T-helper 1 cell treated with Interleukin-12 subunit alpha and Interleukin-12 subunit beta and Interleukin-4 antibody, amounts not matched to agents 30 ng/mL and 1 ng/mL, for 36 hours (primary cell): ENCODE results near the gene SP1. TPM values are rescaled to one million over a fixed set of nuclear protein-coding genes. Genes with fewer than 3 reads are reported as not detected.
"Not testable (repeated sequence)": the region's sequence is repeated elsewhere in the genome, so short reads cannot be mapped to it uniquely, and the experiment has no call there.

Source experiments
- intact Hi-C: fragments of 100-400 bp; cut with micrococcal nuclease; formaldehyde crosslinking; loops from one replicate; pipeline ENCODE4 v1.15.1; 2024
- total RNA-seq: library from RNA; stranded (reverse); gene quantifications from 2 replicates; pipeline ENCODE4 v1.2.3, GENCODE V29; 2022

SP1 gene
- total RNA-seq, 1 donor from 2014 or later: 75.7 TPM

DNA sequence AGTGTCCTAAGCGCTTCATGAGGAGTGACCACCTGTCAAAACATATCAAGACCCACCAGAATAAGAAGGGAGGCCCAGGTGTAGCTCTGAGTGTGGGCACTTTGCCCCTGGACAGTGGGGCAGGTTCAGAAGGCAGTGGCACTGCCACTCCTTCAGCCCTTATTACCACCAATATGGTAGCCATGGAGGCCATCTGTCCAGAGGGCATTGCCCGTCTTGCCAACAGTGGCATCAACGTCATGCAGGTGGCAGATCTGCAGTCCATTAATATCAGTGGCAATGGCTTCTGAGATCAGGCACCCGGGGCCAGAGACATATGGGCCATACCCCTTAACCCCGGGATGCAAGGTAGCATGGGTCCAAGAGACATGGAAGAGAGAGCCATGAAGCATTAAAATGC lies 31.0 kb downstream of the SP1 start:
- intact Hi-C loops: no loop called here

DNA sequence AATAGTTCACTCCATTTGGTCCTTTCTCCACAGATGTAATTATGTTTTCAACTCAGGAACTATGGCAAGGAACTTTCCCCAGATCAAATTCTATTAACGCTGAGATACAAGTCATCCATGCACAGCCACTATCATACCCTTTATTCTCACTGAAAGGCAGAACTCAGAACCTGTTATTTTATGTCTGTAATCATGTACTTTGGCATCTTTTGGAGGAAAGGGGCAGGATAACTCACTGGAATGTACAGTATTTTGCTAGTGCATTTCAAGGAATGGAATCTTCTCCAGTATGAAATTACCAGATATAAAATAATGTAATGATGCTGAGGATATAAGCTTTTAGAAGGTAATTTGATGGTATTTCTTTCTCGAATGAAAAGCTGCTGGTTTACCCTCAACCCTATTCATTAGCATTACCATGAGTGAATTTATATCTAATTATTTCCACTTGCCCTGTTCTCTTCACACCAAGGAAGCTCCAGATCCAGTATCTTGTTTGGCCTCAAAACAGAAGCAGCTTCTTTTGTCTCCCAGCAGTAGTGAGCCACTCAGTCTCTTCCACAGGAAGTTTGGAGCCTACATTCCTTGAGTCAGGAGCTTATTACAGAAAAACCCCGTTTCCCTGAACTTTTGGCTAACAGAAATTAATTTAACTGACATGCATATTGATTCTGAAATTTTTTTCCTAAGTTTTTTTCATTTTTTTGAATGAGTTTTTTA lies 33.7 kb downstream of the SP1 start:
- intact Hi-C loops: loop anchor here (2.0 kb wide), 1 partner anchor 61 kb away; no protein-coding TSS in a partner anchor

DNA sequence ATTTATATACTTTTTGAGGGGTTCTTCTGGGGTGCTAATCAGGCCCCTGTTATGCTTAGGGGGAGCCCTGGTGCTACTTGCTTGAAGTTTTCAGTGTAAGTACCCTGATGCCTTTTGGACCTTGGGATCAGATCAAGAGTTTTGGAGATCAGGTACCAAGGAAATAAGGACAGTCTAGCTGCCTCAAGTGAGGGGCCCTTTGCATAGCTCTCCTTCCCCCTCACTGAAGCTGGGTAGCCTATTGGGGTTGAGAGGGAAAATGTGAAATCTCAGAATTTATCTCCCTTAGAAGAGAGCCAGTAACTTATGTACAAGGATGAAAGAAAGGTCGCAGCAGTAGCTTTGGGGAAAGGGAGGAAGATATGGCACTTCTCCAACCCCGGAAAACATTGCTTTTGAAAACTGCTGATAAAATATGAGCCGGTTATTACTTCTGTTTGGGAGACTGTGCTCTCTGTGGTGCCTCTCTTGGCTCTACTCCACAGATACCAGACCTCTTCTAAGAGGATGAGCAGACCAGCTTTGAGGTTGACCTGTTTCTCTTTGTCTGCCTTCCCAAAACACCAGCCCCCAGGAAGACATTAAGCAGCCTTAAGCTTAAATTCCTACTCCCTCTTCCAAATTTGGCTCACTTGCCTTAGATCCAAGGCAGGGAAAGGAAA lies 34.9 kb downstream of the SP1 start:
- intact Hi-C loops: no loop called here

DNA sequence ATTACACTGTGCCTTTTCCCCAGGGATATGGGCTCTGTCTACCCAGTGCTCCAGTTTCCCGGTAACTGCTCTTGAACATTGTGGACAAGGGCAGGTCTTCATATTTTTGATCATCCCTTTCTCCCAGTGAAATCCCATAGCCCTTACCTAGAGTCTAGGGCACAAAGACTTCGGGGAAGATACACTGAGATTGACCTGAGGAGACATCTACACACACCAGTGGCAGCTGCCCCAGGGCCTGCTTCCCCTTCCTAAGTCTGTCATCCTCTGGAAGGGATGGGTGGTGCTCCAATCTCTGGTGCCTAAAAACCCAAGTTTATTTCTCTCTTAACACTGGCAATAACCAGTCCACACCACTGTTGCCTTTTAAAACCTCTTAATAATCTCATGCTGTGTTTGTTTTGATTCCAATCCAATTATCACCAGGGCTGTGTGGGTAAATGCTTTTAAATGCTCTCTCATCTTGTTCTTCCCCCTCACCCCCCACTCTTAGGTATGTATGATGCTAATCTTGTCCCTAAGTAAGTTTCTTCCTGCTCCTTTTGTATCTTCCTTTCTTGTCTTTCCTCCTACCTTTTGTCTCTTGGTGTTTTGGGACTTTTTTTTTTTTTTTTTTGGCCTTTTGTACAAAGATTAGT lies 35.9 kb downstream of the SP1 start:
- intact Hi-C loops: not testable (repeated sequence)

DNA sequence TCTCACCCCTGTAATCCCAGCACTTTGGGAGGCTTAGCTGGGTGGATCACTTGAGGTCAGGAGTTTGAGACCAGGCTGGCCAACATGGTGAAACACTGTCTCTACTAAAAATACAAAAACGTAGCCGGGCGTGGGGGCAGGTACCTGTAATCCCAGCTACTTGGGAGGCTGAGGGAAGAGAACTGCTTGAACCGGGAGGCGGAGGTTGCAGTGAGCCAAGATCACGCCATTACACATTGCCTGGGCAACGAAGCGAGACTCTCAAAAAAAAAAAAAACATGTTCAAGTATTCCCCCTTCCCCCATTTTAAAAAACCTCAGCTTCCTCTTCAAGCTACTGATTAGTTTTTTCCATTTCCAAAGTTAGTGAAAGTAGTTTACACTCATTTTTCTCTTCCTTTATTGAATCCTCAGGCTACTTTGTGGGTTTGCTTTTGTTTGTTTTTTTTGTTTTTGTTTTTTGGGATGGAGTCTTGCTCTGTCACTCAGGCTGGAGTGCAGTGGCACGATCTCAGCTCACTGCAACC lies 37.4 kb downstream of the SP1 start:
- intact Hi-C loops: not testable (repeated sequence)

DNA sequence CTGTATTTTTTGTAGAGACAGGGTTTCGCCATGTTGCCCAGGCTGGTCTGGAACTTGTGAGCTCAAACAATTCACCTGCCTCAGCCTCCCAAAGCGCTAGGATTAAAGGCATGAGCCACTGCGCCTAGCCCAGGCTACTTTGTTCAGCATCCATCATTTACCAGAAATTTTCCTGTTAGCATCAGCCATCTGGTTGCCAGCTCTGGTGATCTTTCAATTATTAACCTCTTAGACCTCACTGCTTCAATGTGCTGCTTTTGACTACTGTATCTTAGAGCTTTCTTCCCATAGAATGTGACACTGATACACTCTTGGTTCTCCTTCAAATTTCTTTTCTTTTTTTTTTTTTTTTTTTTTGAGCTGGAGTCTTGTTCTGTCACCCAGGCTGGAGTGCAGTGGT lies 38.2 kb downstream of the SP1 start:
- intact Hi-C loops: no loop called here

DNA sequence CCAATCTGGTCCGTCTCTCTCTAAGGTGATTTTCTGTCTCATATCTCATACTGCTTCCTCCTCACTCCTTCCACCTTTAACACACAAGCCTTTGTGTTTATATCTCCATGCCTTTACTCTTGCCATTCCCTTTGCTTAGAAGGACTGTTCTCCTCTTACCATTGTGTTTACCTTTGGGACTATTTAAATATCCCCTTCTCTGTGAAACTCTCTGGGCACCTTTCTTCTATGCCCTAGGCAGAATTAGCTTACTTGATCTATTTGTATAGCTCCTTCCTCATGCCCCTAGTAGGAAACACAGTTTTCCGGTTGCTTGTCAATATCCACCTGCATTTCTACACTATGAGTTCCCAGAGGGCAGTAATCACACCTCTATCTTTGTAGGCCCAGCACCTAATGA lies 39.8 kb downstream of the SP1 start:
- intact Hi-C loops: loop anchor here (2.0 to 5.0 kb wide), 4 partner anchors 73 to 202 kb away; partner anchors contain the start of gene TARBP2

DNA sequence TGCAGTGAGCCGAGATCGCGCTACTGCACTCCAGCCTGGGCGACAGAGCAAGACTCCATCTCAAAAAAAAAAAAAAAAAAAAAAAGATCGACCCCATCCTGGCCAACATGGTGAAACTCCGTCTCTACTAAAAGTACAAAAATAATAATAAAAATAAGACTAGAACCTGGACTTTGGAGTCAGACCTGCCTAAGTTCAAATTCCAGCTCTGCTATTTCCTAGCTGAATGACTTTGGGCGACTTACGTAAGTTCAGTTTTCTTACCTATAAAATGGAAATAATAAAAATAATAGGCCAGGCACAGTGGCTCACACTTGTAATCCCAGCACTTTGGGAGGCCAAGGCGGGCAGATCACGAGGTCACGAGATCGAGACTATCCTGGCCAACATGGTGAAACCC lies 42.3 kb downstream of the SP1 start:
- intact Hi-C loops: loop anchor here (5.0 kb wide), 1 partner anchor 205 kb away; no protein-coding TSS in a partner anchor

DNA sequence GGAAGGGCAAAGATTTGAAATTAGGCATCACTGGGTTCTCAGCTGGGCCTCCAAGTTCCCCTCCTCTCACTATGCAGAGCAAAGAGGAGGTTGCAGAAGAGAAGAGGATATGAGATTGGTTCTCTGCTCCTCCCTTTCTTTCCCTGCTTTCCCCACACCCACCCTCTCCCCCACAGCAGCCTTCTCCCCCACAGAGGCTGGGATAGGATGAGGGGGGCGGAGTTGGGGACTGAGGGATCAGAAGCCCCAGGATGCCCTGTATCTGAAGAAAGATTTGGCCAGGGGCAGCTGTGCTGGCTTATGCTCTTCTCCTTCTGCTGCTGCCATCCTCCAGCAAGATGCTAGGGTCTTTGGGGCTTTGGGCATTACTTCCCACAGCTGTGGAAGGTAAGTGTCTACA lies 43.6 kb downstream of the SP1 start, which contains the start of gene AMHR2:
Gene AMHR2, plus strand, starts transcription at position 259 of the 400 bp plus-strand sequence. Its CDS starts 80 bp downstream, at position 339.
- intact Hi-C loops: loop anchor here (5.0 kb wide), 1 partner anchor 206 kb away; no protein-coding TSS in a partner anchor

DNA sequence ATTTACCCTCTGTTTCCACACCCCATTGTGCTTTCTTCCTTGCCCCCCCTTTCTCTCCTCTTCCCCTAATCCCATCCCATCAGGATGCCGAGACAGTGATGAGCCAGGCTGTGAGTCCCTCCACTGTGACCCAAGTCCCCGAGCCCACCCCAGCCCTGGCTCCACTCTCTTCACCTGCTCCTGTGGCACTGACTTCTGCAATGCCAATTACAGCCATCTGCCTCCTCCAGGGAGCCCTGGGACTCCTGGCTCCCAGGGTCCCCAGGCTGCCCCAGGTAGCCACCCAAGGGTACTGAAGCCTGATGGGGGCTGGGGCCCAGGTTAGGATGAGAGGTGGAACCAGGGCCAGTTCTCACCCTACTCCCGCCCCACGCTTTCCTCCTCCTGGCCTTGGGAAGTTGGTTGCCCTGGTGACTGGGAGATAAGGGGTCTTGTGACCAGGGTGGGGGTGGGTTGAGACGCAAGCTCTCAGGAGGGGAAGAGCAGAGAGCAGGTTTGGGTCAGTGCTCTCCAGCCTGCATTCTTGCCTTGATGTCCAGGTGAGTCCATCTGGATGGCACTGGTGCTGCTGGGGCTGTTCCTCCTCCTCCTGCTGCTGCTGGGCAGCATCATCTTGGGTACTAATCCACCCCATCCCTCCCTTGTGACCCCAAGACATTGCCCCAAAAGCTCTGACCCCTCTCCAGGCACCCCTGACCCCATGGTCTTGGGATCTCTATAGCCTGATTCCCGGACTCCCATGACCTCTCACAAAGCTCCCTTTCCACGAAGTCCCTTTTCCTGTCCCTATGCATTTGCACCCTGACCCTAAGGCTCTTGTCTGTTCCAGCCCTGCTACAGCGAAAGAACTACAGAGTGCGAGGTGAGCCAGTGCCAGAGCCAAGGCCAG lies 44.9 kb downstream of the SP1 start:
- intact Hi-C loops: loop anchor here (5.0 kb wide), 1 partner anchor 208 kb away; no protein-coding TSS in a partner anchor

DNA sequence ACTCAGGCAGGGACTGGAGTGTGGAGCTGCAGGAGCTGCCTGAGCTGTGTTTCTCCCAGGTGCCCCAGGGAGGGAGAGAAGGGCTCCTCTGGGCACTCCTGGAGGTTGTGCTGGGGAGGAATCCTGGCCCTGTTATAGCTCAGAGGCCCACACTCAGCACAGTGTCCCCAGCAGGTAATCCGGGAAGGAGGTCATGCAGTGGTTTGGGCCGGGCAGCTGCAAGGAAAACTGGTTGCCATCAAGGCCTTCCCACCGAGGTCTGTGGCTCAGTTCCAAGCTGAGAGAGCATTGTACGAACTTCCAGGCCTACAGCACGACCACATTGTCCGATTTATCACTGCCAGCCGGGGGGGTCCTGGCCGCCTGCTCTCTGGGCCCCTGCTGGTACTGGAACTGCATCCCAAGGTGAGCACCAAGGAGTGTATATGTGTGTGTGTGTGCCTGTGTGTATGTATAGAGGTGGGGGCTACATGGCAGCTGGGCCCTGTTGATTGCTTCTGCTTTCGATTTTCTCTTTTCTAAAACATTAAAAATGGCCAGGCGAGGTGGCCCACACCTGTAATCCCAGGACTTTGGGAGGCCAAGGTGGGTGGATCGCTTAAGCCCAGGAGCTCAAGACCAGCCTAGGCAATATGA lies 45.7 kb downstream of the SP1 start:
- intact Hi-C loops: no loop called here

DNA sequence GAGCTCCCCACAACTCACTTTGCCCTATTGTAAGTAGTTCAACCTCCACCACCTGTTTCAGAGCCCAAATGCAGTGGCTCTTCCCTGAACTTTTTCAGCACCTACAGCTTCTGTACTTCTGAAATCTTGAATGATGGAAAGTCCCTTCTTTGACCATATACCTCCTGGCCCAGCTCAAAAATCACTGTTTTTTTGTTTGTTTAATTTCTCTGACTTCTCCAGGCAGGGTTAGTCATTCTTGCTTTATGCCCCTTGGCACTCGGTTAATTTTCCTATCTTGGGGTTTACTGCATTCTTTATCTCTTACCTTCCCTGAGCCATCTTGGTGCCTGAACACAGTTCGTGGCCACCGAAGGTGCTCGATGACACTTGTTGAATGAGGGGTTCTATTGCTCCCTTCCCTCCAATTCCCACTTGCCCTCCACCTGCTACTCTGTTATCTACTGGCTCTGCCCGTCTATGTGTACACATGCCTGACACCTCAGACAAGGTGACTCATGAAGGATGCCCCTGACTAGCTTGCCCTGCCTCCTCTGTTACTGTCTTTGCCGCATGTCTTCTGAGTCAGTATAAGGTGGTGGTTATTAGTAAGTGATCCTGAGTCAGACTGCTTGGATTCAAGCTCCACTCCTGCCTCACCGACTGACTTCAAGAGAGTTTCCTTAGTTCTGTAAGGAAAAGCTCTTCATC lies 48.1 kb downstream of the SP1 start:
- intact Hi-C loops: no loop called here

DNA sequence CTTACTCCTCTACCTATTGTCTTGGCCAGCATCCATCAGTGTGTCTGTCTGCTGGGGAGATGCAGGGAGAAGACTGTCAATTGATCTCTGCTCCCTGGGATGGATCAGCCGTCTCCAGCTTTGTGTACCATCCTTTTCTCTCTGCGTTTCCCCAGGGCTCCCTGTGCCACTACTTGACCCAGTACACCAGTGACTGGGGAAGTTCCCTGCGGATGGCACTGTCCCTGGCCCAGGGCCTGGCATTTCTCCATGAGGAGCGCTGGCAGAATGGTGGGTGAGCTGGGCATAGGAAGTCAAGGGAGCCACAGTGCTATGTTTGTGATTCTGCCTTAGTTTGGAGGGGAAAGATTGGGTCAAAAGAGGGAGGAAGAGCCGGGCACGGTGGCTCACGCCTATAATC lies 48.8 kb downstream of the SP1 start:
- intact Hi-C loops: no loop called here

DNA sequence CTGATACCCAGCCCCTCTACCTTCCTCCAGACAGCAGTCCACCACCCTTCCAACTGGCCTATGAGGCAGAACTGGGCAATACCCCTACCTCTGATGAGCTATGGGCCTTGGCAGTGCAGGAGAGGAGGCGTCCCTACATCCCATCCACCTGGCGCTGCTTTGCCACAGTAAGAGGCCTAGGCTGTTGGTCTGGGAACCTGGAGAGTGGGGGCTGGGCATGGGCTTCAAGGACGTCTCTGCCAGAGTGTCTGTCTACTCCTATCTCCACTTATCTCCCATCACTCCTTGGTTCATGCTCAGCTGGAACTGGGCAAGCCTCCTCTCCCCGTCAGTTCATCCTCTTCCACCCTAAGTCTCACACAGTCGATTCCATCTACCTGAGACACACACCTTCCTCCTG lies 50.1 kb downstream of the SP1 start:
- intact Hi-C loops: no loop called here

DNA sequence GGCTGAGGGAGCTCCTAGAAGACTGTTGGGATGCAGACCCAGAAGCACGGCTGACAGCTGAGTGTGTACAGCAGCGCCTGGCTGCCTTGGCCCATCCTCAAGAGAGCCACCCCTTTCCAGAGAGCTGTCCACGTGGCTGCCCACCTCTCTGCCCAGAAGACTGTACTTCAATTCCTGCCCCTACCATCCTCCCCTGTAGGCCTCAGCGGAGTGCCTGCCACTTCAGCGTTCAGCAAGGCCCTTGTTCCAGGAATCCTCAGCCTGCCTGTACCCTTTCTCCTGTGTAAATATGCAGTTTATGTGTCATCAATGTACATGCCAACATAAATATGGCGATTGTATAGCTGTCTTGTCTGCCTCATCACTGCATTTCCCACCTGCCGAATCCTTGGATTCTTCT lies 51.2 kb downstream of the SP1 start:
- intact Hi-C loops: no loop called here

DNA sequence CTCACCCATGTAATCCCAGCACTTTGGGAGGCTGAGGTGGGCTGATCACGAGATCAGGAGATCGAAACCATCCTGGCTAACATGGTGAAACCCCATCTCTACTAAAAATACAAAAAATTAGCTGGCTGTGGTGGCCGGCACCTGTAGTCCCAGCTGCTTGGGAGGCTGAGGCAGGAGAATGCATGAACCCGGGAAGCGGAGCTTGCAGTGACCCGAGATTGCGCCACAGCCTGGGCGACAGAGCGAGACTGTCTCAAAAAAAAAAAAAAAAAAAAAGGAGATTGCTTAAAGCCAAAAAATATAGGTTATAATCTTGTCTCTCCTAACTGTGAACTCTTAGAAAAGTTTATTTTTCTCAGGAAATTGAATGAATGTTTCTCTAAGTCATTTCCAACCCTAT lies 55.4 kb downstream of the SP1 start:
- intact Hi-C loops: not testable (repeated sequence)

DNA sequence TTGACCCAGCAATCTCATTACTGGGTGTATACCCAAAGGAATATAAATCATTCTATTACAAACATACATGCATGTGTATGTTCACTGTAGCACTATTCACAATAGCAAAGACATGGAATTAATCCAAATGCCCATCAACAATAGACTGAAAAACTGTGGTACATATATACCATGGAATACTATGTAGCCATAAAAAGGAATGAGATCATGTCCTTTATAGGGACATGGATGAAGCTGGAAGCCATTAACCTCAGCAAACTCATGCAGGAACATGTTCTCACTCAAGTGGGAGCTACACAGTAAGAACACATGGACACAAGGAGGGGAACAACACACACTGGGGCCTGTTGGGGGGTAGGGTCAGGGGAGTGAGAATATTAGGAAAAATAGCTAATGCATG lies 59.6 kb downstream of the SP1 start:
- intact Hi-C loops: not testable (repeated sequence)

DNA sequence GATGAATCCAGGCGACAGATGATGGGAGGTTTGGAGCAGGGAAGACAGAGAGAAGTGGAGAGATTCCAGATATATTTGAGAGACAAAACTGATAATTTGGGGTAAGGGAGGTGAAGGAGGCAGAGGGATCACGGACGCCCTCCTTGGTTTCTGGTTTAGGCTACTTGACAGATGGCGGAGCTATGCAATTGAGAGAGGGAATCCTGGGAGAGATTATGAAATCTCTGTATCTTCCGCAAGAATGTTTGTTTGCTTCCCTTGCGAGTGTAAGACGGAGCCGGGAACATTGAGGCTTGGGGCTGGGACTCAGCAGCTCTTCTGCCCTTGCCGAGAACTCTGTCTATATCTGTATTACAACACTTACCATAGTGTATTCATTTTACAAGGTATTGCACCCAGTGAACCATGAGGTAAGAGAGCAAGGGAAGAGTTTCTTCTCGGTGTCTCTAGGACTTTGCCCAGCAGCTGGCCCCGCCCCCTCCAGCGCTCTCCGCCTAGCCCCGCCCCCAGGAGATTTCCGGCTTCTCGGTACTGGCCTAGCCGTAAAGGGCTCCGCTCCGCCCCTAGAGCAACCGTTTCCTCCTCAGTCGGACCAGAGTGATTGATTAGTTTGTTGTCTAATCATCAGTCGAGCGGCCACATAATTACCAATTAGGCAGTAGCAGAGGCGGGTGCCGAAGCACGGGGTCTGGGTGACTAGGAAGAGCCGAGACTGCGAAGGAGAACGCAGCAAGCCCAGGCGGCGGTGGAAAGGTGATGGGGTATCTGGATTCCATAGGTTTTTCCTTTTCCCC lies 61.3 kb downstream of the SP1 start, which contains the start of gene PRR13:
Gene PRR13, plus strand, starts transcription at position 695 of the 794 bp plus-strand sequence. CDS start 981 bp downstream, outside the sequence.
- intact Hi-C loops: loop anchor here (1.0 to 5.0 kb wide), 14 partner anchors 10 to 434 kb away; partner anchors contain the start of genes AAAS, ATF7, CALCOCO1 and MYG1

DNA sequence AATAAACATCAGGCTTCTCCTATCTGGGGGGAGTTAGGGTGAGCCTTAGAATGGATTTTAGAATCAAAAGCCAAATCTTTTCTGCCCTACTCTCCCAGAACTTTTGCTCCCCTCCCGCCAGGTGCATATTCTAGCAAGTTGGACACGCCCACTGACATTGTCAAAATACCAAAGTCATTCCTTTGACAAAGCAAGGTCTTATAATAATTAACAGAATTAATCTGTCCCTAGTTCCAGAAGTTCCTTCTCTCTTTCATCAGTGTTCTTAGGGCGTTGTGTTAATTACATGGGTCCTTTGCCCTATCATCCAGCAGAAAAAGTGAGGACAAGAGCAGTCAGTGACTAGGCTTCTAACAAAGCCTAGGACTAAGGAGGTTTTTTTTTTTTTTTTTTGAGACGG lies 64.0 kb downstream of the SP1 start:
- intact Hi-C loops: loop anchor here (5.0 kb wide), 1 partner anchor 367 kb away; the partner anchor contains the start of gene SPRYD3
